ENCODE measurements around the gene FAM13C. TPM values are rescaled to one million over a fixed set of nuclear protein-coding genes. Genes with fewer than 3 reads are reported as not detected.

The FAM13C gene
- total RNA-seq, 1 donor from 2014 or later: 10.7 TPM

- H3K27me3 ChIP-seq: no peaks in the 10 kb centered on the region
- intact Hi-C loops (cut with DNase I): loop anchor here (5.0 to 10.0 kb wide), 2 partner anchors 45 to 252 kb away; no protein-coding TSS in a partner anchor
- H3K36me3 ChIP-seq: no peaks in the 10 kb centered on the region
- H3K4me3 ChIP-seq: no peak overlapping the region
- H3K9me3 ChIP-seq: no peaks in the 10 kb centered on the region
- no peak for DNase-seq (ENCODE audit: low spot score in 2 of 2)
- no peak for TF ChIP-seq CTCF (IDR thresholded peaks at IDR 0.05)
- H3K4me1 ChIP-seq: peaks cover 4 to 29% of the 10 kb centered on the region in 2 donors
- H3K27ac ChIP-seq: peak overlapping the region; percentile 67 to 73
Measured at GRCh38 chr10:59337201-59337652, 25.1 kb downstream of the FAM13C start.

GRCh38 chr10:59336632-59337031, 25.7 kb downstream of the FAM13C start:
- Histone ChIP-seq H3K4me3 (no peak overlapping the region), H3K4me1 (peaks cover 4 to 26% of the 10 kb centered on the region in 2 donors), H3K27me3 (no peaks in the 10 kb centered on the region), H3K36me3 (no peaks in the 10 kb centered on the region), H3K27ac (peak overlapping the region; percentile 67 to 73), H3K9me3 (no peaks in the 10 kb centered on the region)
- no peak for DNase-seq (ENCODE audit: low spot score in 2 of 2)
- TF ChIP-seq CTCF (IDR thresholded peaks at IDR 0.05): no peak
- intact Hi-C loops (cut with DNase I): loop anchor here (5.0 to 10.0 kb wide), 2 partner anchors 46 to 252 kb away; no protein-coding TSS in a partner anchor

- intact Hi-C loops (cut with DNase I): loop anchor here (5.0 to 10.0 kb wide), 2 partner anchors 47 to 251 kb away; no protein-coding TSS in a partner anchor
- peaks cover 4 to 26% of the 10 kb centered on the region in 2 donors for H3K4me1 ChIP-seq
- no peak for TF ChIP-seq CTCF (IDR thresholded peaks at IDR 0.05)
- H3K4me3 ChIP-seq: no peak overlapping the region
- no peaks in the 10 kb centered on the region for H3K9me3 ChIP-seq
- H3K27me3 ChIP-seq: no peaks in the 10 kb centered on the region
- peak overlapping the region in 1 of 2 donors; percentile 73 for H3K27ac ChIP-seq
- no peak for DNase-seq (ENCODE audit: low spot score in 2 of 2)
- no peaks in the 10 kb centered on the region for H3K36me3 ChIP-seq
Measured at GRCh38 chr10:59335497-59335896, 26.9 kb downstream of the FAM13C start.

GRCh38 chr10:59333701-59334100, 28.6 kb downstream of the FAM13C start:
- H3K4me1 ChIP-seq: peaks cover 4 to 27% of the 10 kb centered on the region in 2 donors
- H3K27ac ChIP-seq: peak overlapping the region; percentile 48 to 71
- intact Hi-C loops (cut with DNase I): loop anchor here (10.0 kb wide), 1 partner anchor 249 kb away; no protein-coding TSS in a partner anchor

GRCh38 chr10:59332581-59332980, 29.8 kb downstream of the FAM13C start:
- no peak for TF ChIP-seq CTCF (IDR thresholded peaks at IDR 0.05)
- Histone ChIP-seq H3K4me1 (peaks cover 4 to 37% of the 10 kb centered on the region in 2 donors), H3K27ac (peak overlapping the region in 1 of 2 donors; percentile 48), H3K27me3 (no peaks in the 10 kb centered on the region), H3K9me3 (no peaks in the 10 kb centered on the region), H3K4me3 (no peak overlapping the region), H3K36me3 (no peaks in the 10 kb centered on the region)
- DNase-seq (ENCODE audit: low spot score in 2 of 2): no peak
- intact Hi-C loops (cut with DNase I): loop anchor here (10.0 kb wide), 1 partner anchor 248 kb away; no protein-coding TSS in a partner anchor

More at GRCh38 chr10:59333701-59334100, 28.6 kb downstream of the FAM13C start:
- TF ChIP-seq CTCF (IDR thresholded peaks at IDR 0.05): no peak
- Histone ChIP-seq H3K36me3 (no peaks in the 10 kb centered on the region), H3K9me3 (no peaks in the 10 kb centered on the region), H3K27me3 (no peaks in the 10 kb centered on the region), H3K4me3 (peak overlapping the region in 1 of 2 donors; percentile 21)
- DNase-seq (ENCODE audit: low spot score in 2 of 2): no peak

Data from ascending aorta (tissue), 2 donors.